ENCODE data around the gene PCGF3. TPM values are rescaled to one million over a fixed set of nuclear protein-coding genes. Genes with fewer than 3 reads are reported as not detected.

Gene PCGF3
- total and polyA plus RNA-seq, 4 donors: 11.0 to 23.3 (median 14.3) TPM

GRCh38 chr4:683247-683897, 22.3 kb upstream of the PCGF3 start:
- no peak overlapping the region for H3K9ac ChIP-seq (ENCODE audit: low read depth in 1 of 2, low read length in 2 of 2)

GRCh38 chr4:683982-684622, 21.5 kb upstream of the PCGF3 start:
- H3K27me3 ChIP-seq (ENCODE audit: control insufficient read depth in 4 of 4, insufficient read depth in 4 of 4, low read length in 3 of 4): no peaks in the 10 kb centered on the region
- H3K27ac ChIP-seq (ENCODE audit: low read depth in 1 of 2, low read length in 2 of 2): no peak overlapping the region
- TF ChIP-seq CTCF (IDR thresholded peaks at IDR 0.05; ENCODE audit: low read depth, low read length, missing input control) (peak; percentile 47), SP1 (IDR thresholded peaks at IDR 0.05) (no peak)
- no peaks in the 10 kb centered on the region for H3K36me3 ChIP-seq (ENCODE audit: control insufficient read depth in 4 of 4, insufficient read depth in 3 of 4, low read depth in 1 of 4, low read length in 3 of 4)
- DNase-seq (ENCODE audit: low spot score): no peak
- H3K9me3 ChIP-seq (ENCODE audit: control insufficient read depth in 4 of 4, low read length in 3 of 4): no peaks in the 10 kb centered on the region
- no peak overlapping the region for H3K9ac ChIP-seq (ENCODE audit: low read depth in 1 of 2, low read length in 2 of 2)
- H3K4me1 ChIP-seq (ENCODE audit: control insufficient read depth in 4 of 4, insufficient read depth in 4 of 4, low read length in 3 of 4): peaks cover 5 to 33% (median 21%) of the 10 kb centered on the region in 4 donors
- 53% methylated on average over 19 of the region's 19 CpGs for WGBS
- no peak overlapping the region for H3K4me3 ChIP-seq (ENCODE audit: low read depth in 1 of 3, low read length in 3 of 3)

More at GRCh38 chr4:683247-683897, 22.3 kb upstream of the PCGF3 start:
- WGBS: 76% methylated on average over 25 of the region's 25 CpGs
- TF ChIP-seq TAF1 (conservative IDR thresholded peaks at IDR 0.05) (no peak), FOXA1 (IDR thresholded peaks at IDR 0.05) (no peak), MAX (IDR thresholded peaks at IDR 0.05) (no peak), RXRA (IDR thresholded peaks at IDR 0.05) (no peak), FOXA2 (IDR thresholded peaks at IDR 0.05) (no peak), JUND (IDR thresholded peaks at IDR 0.05) (no peak), NR2F2 (IDR thresholded peaks at IDR 0.05) (no peak), ZBTB33 (IDR thresholded peaks at IDR 0.05) (no peak), HNF4G (IDR thresholded peaks at IDR 0.05) (no peak)
- Histone ChIP-seq H3K4me1 (ENCODE audit: control insufficient read depth in 4 of 4, insufficient read depth in 4 of 4, low read length in 3 of 4) (peaks cover 5 to 33% (median 19%) of the 10 kb centered on the region in 4 donors), H3K9me3 (ENCODE audit: control insufficient read depth in 4 of 4, low read length in 3 of 4) (no peaks in the 10 kb centered on the region), H3K4me3 (ENCODE audit: low read depth in 1 of 3, low read length in 3 of 3) (no peak overlapping the region), H3K36me3 (ENCODE audit: control insufficient read depth in 4 of 4, insufficient read depth in 3 of 4, low read depth in 1 of 4, low read length in 3 of 4) (no peaks in the 10 kb centered on the region), H3K27ac (ENCODE audit: low read depth in 1 of 2, low read length in 2 of 2) (no peak overlapping the region), H3K27me3 (ENCODE audit: control insufficient read depth in 4 of 4, insufficient read depth in 4 of 4, low read length in 3 of 4) (no peaks in the 10 kb centered on the region)
- DNase-seq (ENCODE audit: low spot score): no peak

- Histone ChIP-seq H3K27me3 (ENCODE audit: control insufficient read depth in 4 of 4, insufficient read depth in 4 of 4, low read length in 3 of 4) (no peaks in the 10 kb centered on the region), H3K9ac (ENCODE audit: low read depth in 1 of 2, low read length in 2 of 2) (no peak overlapping the region), H3K9me3 (ENCODE audit: control insufficient read depth in 4 of 4, low read length in 3 of 4) (no peaks in the 10 kb centered on the region), H3K4me1 (ENCODE audit: control insufficient read depth in 4 of 4, insufficient read depth in 4 of 4, low read length in 3 of 4) (peaks cover 9 to 39% (median 23%) of the 10 kb centered on the region in 4 donors), H3K4me3 (ENCODE audit: low read depth in 1 of 3, low read length in 3 of 3) (no peak overlapping the region), H3K27ac (ENCODE audit: low read depth in 1 of 2, low read length in 2 of 2) (no peak overlapping the region), H3K36me3 (ENCODE audit: control insufficient read depth in 4 of 4, insufficient read depth in 3 of 4, low read depth in 1 of 4, low read length in 3 of 4) (no peaks in the 10 kb centered on the region)
- no peak for DNase-seq (ENCODE audit: low spot score)
- WGBS: 87% methylated on average over 21 of the region's 21 CpGs
- TF ChIP-seq REST (IDR thresholded peaks at IDR 0.05) (no peak), NR2F2 (IDR thresholded peaks at IDR 0.05) (no peak), ATF3 (IDR thresholded peaks at IDR 0.05) (no peak), HNF4A (conservative IDR thresholded peaks at IDR 0.05) (no peak), FOXA1 (IDR thresholded peaks at IDR 0.05) (no peak), HNF4G (IDR thresholded peaks at IDR 0.05) (no peak), EGR1 (IDR thresholded peaks at IDR 0.05; ENCODE audit: low read depth in 2 of 2) (no peak), JUND (IDR thresholded peaks at IDR 0.05) (no peak), TAF1 (conservative IDR thresholded peaks at IDR 0.05) (no peak), MAX (IDR thresholded peaks at IDR 0.05) (no peak)
These were observed 20.9 kb upstream of the PCGF3 start for GRCh38 chr4:684623-685327.
